Measurements from ENCODE around the gene BHLHE23. TPM values are rescaled to one million over a fixed set of nuclear protein-coding genes. Genes with fewer than 3 reads are reported as not detected.

The BHLHE23 gene
- total RNA-seq, 2 experiments from 2014 or later, result not detected

DNA sequence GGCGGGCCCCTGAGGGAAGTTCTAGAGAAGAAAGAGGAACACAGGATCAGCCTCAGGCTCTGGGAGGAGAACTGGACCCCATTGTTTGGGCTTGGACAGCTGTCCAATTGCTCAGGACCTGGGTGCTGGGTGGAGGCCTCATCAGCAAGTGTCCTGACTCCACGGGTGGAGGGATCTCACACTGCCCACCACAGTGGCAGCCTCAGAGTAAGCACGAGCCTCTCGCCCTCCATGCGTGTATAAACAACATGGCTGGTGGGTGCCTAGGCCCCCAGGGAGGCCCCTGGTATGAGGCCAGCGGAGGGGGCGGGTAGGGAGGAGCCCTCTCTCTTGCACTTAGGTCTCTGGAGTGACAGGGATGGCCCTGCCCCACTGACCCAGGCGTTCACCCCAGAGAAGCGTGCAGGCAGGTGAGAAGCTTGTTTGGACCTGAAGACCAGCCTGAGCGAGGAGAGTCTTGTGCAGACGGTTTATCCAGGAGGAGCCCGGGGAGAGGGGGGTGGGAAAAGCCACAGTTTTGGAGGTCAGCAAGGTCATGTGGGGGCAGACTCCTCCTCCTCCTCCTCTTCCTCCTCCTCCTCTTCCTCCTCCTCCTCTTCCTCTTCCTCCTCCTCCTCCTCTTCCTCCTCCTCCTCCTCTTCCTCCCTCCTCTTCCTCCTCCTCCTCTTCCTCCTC lies 41.9 kb upstream of the BHLHE23 start:
- no peak overlapping the region for H3K4me3 Mint-ChIP-seq
- ATAC-seq, result no peak
- no peak for DNase-seq
- H3K27ac Mint-ChIP-seq, result no peak overlapping the region
- H3K9me3 Mint-ChIP-seq (ENCODE audit: low read depth), result no peaks in the 10 kb centered on the region
- peaks cover 1% of the 10 kb centered on the region for H3K27me3 Mint-ChIP-seq
- CTCF ChIA-PET, result no interaction called here
- no peaks in the 10 kb centered on the region for H3K4me1 Mint-ChIP-seq
- no peaks in the 10 kb centered on the region for H3K36me3 Mint-ChIP-seq

GRCh38 chr20:63047946-63048345 lies 41.2 kb upstream of the BHLHE23 start:
- Mint-ChIP-seq H3K27me3 (no peaks in the 10 kb centered on the region), H3K36me3 (no peaks in the 10 kb centered on the region), H3K27ac (no peak overlapping the region), H3K4me1 (no peaks in the 10 kb centered on the region), H3K4me3 (no peak overlapping the region), H3K9me3 (ENCODE audit: low read depth) (no peaks in the 10 kb centered on the region)
- no peak for DNase-seq
- ATAC-seq, result no peak
- CTCF ChIA-PET, result no interaction called here

DNA sequence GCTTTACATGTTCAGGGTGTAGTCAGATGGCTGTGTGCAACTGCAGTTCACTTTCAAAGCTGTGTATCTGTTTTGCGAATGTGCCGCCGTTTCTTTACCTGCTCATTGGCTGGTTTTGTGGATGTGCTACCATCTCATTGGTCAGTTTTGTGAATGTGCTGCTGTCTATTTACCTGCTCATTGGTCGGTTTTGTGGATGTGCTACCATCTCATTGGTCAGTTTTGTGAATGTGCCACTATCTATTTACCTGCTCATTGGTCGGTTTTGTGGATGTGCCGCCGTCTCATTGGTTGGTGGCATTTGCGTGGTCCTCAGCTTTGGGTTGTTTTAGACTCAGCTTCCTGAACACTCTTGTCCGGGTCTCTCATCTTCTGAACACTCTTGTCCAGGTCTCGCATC lies 40.5 kb upstream of the BHLHE23 start:
- DNase-seq (no peak), ATAC-seq (no peak)
- no peaks in the 10 kb centered on the region for H3K4me1 Mint-ChIP-seq
- CTCF ChIA-PET, result no interaction called here
- no peak overlapping the region for H3K27ac Mint-ChIP-seq
- H3K27me3 Mint-ChIP-seq, result peaks cover 3% of the 10 kb centered on the region
- no peak overlapping the region for H3K4me3 Mint-ChIP-seq
- no peaks in the 10 kb centered on the region for H3K9me3 Mint-ChIP-seq (ENCODE audit: low read depth)
- no peaks in the 10 kb centered on the region for H3K36me3 Mint-ChIP-seq

DNA sequence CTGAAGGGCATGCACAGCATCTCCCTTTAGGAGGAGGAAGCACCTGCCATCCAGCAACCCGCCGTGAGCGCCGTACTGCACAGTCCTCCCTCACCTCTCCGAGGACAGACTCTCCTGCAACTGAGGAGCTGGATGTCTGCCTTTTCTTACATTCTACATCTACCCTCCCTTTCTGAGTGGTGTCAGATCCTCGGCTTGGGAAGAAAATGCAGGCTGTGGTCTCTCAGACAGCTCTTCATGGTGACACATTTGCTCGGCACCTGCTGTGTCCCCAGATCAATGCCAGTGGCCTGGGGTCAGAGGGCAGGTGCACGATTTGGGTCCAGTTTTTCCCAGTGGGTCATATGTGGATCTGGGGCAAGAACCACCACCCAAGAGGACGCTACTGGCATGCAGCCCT lies 40.1 kb upstream of the BHLHE23 start:
- no peak overlapping the region for H3K27ac Mint-ChIP-seq
- H3K36me3 Mint-ChIP-seq, result no peaks in the 10 kb centered on the region
- H3K9me3 Mint-ChIP-seq (ENCODE audit: low read depth), result no peaks in the 10 kb centered on the region
- H3K4me3 Mint-ChIP-seq, result no peak overlapping the region
- H3K27me3 Mint-ChIP-seq, result peaks cover 6% of the 10 kb centered on the region
- CTCF ChIA-PET, result no interaction called here
- no peaks in the 10 kb centered on the region for H3K4me1 Mint-ChIP-seq
- DNase-seq, result no peak
- ATAC-seq, result no peak

GRCh38 chr20:63045991-63046390 lies 39.2 kb upstream of the BHLHE23 start:
- DNase-seq, result no peak
- Mint-ChIP-seq H3K4me1 (no peaks in the 10 kb centered on the region), H3K9me3 (ENCODE audit: low read depth) (no peaks in the 10 kb centered on the region), H3K36me3 (no peaks in the 10 kb centered on the region), H3K27ac (no peak overlapping the region), H3K27me3 (peaks cover 11% of the 10 kb centered on the region), H3K4me3 (no peak overlapping the region)
- CTCF ChIA-PET, result no interaction called here
- no peak for ATAC-seq

DNA sequence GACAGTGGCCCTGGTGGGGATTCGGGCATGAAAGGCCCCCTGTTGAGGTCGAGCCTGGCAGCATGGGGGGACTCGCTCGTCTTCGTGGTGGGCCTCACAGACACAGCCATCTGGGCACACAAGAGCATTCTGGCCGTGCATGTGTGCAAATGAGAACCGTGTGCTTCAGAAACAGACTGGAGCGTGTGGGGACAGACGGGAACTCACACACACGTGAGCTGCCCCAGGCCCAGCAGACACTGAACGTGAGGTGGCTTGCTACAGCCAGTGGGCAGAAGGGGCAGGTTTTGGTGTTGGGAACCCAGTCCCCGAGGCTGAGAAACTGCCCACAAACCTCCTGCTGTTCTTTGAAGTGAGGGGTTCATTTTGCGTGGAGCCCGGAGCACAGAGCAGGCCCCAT lies 38.6 kb upstream of the BHLHE23 start:
- Mint-ChIP-seq H3K36me3 (no peaks in the 10 kb centered on the region), H3K27ac (no peak overlapping the region), H3K9me3 (ENCODE audit: low read depth) (no peaks in the 10 kb centered on the region), H3K4me3 (no peak overlapping the region), H3K4me1 (no peaks in the 10 kb centered on the region), H3K27me3 (peaks cover 17% of the 10 kb centered on the region)
- DNase-seq (no peak), ATAC-seq (no peak)
- CTCF ChIA-PET, result no interaction called here

GRCh38 chr20:63044605-63045004 lies 37.8 kb upstream of the BHLHE23 start:
- CTCF ChIA-PET, result no interaction called here
- no peak overlapping the region for H3K4me3 Mint-ChIP-seq
- H3K27ac Mint-ChIP-seq, result no peak overlapping the region
- peaks cover 25% of the 10 kb centered on the region for H3K27me3 Mint-ChIP-seq
- DNase-seq, result no peak
- no peaks in the 10 kb centered on the region for H3K4me1 Mint-ChIP-seq
- no peaks in the 10 kb centered on the region for H3K9me3 Mint-ChIP-seq (ENCODE audit: low read depth)
- no peak for ATAC-seq
- no peaks in the 10 kb centered on the region for H3K36me3 Mint-ChIP-seq

DNA sequence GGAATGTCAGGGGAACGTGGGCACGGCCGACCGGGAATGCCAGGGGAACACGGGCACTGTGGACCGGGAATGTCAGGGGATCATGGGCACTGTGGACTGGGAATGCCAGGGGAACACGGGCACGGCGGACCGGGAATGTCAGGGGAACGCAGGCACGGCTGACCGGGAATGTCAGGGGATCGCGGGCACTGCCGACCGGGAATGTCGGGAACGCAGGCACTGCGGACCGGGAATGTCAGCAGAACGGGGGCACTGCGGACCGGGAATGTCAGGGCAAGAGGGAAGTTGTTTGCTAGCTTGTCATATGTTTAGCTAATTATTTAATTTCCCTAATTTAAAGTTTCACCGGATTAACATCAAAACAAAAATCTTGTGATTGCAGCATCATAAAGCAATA lies 37.4 kb upstream of the BHLHE23 start:
- Mint-ChIP-seq H3K4me3 (no peak overlapping the region), H3K27me3 (peaks cover 28% of the 10 kb centered on the region), H3K36me3 (no peaks in the 10 kb centered on the region), H3K9me3 (ENCODE audit: low read depth) (no peaks in the 10 kb centered on the region), H3K27ac (no peak overlapping the region), H3K4me1 (no peaks in the 10 kb centered on the region)
- ATAC-seq (no peak), DNase-seq (no peak)
- CTCF ChIA-PET, result no interaction called here

DNA sequence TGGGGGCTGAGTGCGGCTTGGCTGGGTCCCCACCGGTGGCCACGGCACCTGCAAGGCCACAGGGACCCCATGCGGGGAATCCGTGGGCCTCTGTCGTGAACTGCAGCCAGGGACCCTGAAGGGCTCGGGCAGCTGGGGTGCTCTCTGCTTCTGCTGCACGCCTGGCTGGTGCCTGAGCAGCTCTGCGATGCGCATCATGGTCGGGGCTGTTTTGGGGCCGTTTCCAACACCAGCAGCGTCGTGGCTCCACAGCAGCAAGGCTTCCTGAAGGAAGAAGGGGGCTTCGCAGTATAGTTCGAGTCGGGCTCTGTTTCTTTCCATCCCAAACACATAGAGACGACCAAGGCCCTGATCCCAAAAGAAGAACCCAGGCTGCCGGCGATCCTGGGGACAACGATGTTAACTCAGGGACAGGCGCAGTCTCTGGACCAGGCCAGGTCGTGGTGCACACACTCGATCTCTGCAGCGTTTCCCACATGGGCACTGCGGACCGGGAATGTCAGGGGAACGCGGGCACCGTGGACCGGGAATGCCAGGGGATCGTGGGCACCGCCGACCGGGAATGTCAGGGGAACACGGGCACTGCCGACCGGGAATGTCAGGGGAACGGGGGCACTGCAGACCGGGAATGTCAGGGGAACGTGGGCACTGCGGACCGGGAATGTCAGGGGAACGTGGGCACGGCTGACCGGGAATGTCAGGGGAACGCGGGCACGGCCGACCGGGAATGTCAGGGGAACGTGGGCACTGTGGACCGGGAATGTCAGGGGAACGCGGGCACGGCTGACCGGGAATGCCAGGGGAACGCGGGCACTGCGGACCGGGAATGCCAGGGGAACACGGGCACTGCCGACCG lies 36.8 kb upstream of the BHLHE23 start:
- CTCF ChIA-PET, result no interaction called here
- no peak for ATAC-seq
- no peak overlapping the region for H3K27ac Mint-ChIP-seq
- no peaks in the 10 kb centered on the region for H3K9me3 Mint-ChIP-seq (ENCODE audit: low read depth)
- H3K36me3 Mint-ChIP-seq, result no peaks in the 10 kb centered on the region
- H3K4me1 Mint-ChIP-seq, result no peaks in the 10 kb centered on the region
- no peak overlapping the region for H3K4me3 Mint-ChIP-seq
- DNase-seq, result no peak
- H3K27me3 Mint-ChIP-seq, result peaks cover 28% of the 10 kb centered on the region

- CTCF ChIA-PET, result no interaction called here
- Mint-ChIP-seq H3K4me1 (no peaks in the 10 kb centered on the region), H3K9me3 (ENCODE audit: low read depth) (no peaks in the 10 kb centered on the region), H3K27ac (no peak overlapping the region), H3K27me3 (peaks cover 29% of the 10 kb centered on the region), H3K4me3 (no peak overlapping the region), H3K36me3 (no peaks in the 10 kb centered on the region)
- DNase-seq, result no peak
- no peak for ATAC-seq
Observed at GRCh38 chr20:63042448-63043071, 35.8 kb upstream of the BHLHE23 start.

DNA sequence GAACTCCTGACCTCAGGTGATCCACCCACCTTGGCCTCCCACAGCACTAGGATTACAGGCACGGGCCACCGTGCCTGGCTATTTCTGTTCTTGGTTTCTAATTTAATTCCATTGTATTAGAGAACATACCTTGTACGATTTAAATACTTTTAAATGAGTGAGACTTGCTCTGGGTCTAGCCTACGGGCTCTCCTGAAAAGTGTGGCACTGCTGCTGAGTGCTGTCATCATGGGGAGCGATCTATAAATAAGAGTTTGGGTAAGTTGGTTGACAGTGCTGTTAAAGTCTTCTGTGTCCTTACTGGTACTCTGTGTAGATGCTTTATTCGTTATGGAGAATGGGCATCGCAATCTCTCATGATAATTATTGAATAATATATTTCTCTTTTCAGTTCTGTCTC lies 35.0 kb upstream of the BHLHE23 start:
- no peak overlapping the region for H3K27ac Mint-ChIP-seq
- CTCF ChIA-PET, result interaction anchor here (0.8 kb wide), 1 partner anchor 13 kb away, joined by 3 read pairs; no protein-coding TSS in a partner anchor
- H3K27me3 Mint-ChIP-seq, result peaks cover 33% of the 10 kb centered on the region
- no peaks in the 10 kb centered on the region for H3K36me3 Mint-ChIP-seq
- no peak for ATAC-seq
- no peaks in the 10 kb centered on the region for H3K4me1 Mint-ChIP-seq
- no peak for DNase-seq
- no peaks in the 10 kb centered on the region for H3K9me3 Mint-ChIP-seq (ENCODE audit: low read depth)
- no peak overlapping the region for H3K4me3 Mint-ChIP-seq

DNA sequence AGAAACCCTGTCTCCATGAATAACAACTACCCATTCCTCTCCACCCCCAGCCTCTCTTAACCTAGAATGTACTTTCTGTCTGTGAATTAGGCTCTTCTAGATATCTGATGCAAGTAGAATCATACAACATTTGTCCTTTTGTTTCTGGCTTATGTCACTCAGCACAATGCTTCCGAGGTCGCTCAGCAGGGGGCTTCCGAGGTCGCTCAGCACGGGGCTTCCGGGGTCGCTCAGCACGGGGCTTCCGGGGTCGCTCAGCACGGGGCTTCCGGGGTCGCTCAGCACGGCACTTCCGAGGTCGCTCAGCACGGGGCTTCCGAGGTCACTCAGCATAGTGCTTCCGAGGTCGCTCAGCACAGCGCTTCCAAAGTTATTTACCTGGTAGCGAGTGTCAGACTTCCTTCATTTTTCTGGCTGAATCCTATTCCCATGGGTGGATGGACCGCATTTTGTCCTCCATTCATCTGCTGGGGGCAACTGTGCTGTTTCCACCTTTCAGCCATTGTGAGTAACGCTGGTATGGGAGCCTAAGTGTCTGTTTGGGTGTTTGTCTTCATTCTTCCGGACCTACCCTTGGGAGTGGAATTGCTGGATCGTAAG lies 31.0 kb upstream of the BHLHE23 start:
- H3K36me3 Mint-ChIP-seq, result no peaks in the 10 kb centered on the region
- H3K4me1 Mint-ChIP-seq, result peaks cover 4% of the 10 kb centered on the region
- DNase-seq (no peak), ATAC-seq (no peak)
- H3K9me3 Mint-ChIP-seq (ENCODE audit: low read depth), result no peaks in the 10 kb centered on the region
- CTCF ChIA-PET, result no interaction called here
- peaks cover 47% of the 10 kb centered on the region for H3K27me3 Mint-ChIP-seq
- no peak overlapping the region for H3K27ac Mint-ChIP-seq
- H3K4me3 Mint-ChIP-seq, result no peak overlapping the region

GRCh38 chr20:63036291-63036690 lies 29.5 kb upstream of the BHLHE23 start:
- Mint-ChIP-seq H3K36me3 (no peaks in the 10 kb centered on the region), H3K27ac (no peak overlapping the region), H3K9me3 (ENCODE audit: low read depth) (no peaks in the 10 kb centered on the region), H3K27me3 (peaks cover 41% of the 10 kb centered on the region), H3K4me1 (peaks cover 5% of the 10 kb centered on the region), H3K4me3 (no peak overlapping the region)
- DNase-seq, result no peak
- CTCF ChIA-PET, result no interaction called here
- ATAC-seq, result no peak
